H1 (cell line): ENCODE results near the gene WDR6. TPM values are rescaled to one million over a fixed set of nuclear protein-coding genes. Genes with fewer than 3 reads are reported as not detected.

Experiments
- CHD7 ChIP-seq: fragments of 300-600 bp; sonication (generic); IDR thresholded peaks from 2 replicates; pipeline ENCODE4 v1.7.1; 2012; ENCODE audit warnings: low read length, moderate library complexity, mild to moderate bottlenecking, inconsistent platforms; ENCODE audit not compliant: insufficient replicate concordance
- CTBP2 ChIP-seq: IDR thresholded peaks from 2 replicates; pipeline ENCODE4 v1.7.0; 2011; ENCODE audit warnings: borderline replicate concordance, mild to moderate bottlenecking, moderate library complexity, mixed read lengths, low read length; ENCODE audit not compliant: insufficient read depth, insufficient read length
- EGR1 ChIP-seq: IDR thresholded peaks from 2 replicates; pipeline ENCODE4 v1.6.1; 2011; ENCODE audit warnings: low read depth, low read length, borderline replicate concordance
- KDM5A ChIP-seq: fragments of 200-600 bp; IDR thresholded peaks from 2 replicates; pipeline ENCODE4 v1.7.1; 2012; ENCODE audit warnings: mild to moderate bottlenecking, low read length, inconsistent platforms, mixed read lengths
- SIN3A ChIP-seq, 2 experiments: IDR thresholded peaks in 1 of 2; conservative IDR thresholded peaks in 1 of 2; 2 replicates each; pipeline ENCODE4 v1.6.1; 2011 to 2012; ENCODE audit warnings: low read length in 2 of 2, improper control_type of control experiment in 1 of 2, low read depth in 1 of 2, mild to moderate bottlenecking in 1 of 2
- YY1 ChIP-seq: IDR thresholded peaks from 2 replicates; pipeline ENCODE4 v1.6.1; 2011; ENCODE audit warnings: low read depth, mild to moderate bottlenecking, low read length
- polyA plus RNA-seq, 7 experiments: library from polyadenylated mRNA; depleted of rRNA in 3 of 7; stranded (reverse) in 5 of 7; unstranded in 2 of 7; fragments of >200 nt in 5 of 7; fragments of 200-250 nt in 2 of 7; gene quantifications; 1 replicate in 5 of 7; 2 replicates in 1 of 7; 4 replicates in 1 of 7; pipeline versions ENCODE4 v1.2.1 to v1.2.3, GENCODE V29; 2011 to 2013; ENCODE audit warnings: missing spikeins in 2 of 7, mixed read lengths in 2 of 7
- total RNA-seq: library from RNA; stranded (reverse); fragmentation: NEBNext Ultra II Directional; extraction: Animal tissue kit (Norgen Biotek cat#: 25700); gene quantifications from 2 replicates; pipeline ENCODE4 v1.2.1, GENCODE V29; 2021

WDR6 gene
- total and polyA plus RNA-seq, 2 of the 8 experiments (the other 6 are each of a cell fraction or from before 2014, with no cell fraction given), result 180 to 257 TPM

DNA sequence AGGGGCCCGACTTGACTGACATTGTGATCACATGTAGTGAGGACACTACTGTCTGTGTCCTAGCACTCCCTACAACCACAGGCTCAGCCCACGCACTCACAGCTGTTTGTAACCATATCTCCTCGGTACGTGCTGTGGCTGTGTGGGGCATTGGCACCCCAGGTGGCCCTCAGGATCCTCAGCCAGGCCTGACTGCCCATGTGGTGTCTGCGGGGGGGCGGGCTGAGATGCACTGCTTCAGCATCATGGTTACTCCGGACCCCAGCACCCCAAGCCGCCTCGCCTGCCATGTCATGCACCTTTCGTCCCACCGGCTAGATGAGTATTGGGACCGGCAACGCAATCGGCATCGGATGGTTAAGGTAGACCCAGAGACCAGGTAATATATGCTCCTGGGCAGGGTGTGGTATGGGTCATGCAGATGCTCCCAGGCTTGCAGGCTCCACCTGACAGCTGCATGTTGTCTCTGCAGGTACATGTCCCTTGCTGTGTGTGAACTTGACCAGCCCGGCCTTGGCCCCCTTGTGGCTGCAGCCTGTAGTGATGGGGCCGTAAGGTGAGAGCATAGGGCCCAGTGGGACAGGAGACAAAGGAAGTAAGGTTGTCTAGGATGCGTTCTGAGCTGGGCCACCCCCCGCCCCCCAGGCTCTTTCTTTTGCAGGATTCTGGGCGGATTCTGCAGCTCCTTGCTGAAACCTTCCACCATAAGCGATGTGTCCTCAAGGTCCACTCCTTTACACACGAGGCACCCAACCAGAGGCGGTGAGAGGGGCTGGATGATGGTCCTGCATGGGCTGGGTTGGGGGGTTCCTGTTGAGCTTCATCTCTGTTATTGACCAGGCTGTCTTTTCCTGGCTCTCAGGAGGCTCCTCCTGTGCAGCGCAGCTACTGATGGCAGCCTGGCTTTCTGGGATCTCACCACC lies 6.8 kb downstream of the WDR6 start (continued):
- TF ChIP-seq CHD7 (no peak), KDM5A (no peak), SIN3A (conservative IDR thresholded peaks at IDR 0.05 in 1 of 2, IDR thresholded peaks at IDR 0.05 in 1 of 2; ENCODE audit: low read depth in 1 of 2, low read length in 2 of 2) (peak; percentile 42 to 73; a peak in 2 of 4 replicates), YY1 (no peak), CTBP2 (no peak), EGR1 (no peak)
